Rectal smooth muscle tissue (tissue), 1 donor: ENCODE results near the gene ITPR2.
"Not testable (repeated sequence)": the region's sequence is repeated elsewhere in the genome, so short reads cannot be mapped to it uniquely, and the experiment has no call there.

Experiments
- H3K27ac ChIP-seq: one replicate; pipeline ENCODE4 v1.7.0; 2013; ENCODE audit warnings: low read depth, low read length, inconsistent platforms
- H3K27me3 ChIP-seq: one replicate; pipeline ENCODE4 v1.7.0; 2013; ENCODE audit warnings: low read length; ENCODE audit not compliant: control insufficient read depth, insufficient read depth
- H3K36me3 ChIP-seq: one replicate; pipeline ENCODE4 v1.7.0; 2013; ENCODE audit warnings: low read length; ENCODE audit not compliant: control insufficient read depth, insufficient read depth
- H3K4me1 ChIP-seq: one replicate; pipeline ENCODE4 v1.7.0; 2013; ENCODE audit warnings: low read length; ENCODE audit not compliant: control insufficient read depth, insufficient read depth
- H3K4me3 ChIP-seq: one replicate; pipeline ENCODE4 v1.7.0; 2013; ENCODE audit warnings: low read length
- H3K9ac ChIP-seq: one replicate; pipeline ENCODE4 v1.7.0; 2013; ENCODE audit warnings: low read length

ITPR2 gene

GRCh38 chr12:26863515-26863914, 30.5 kb upstream of the ITPR2 start:
- no peaks in the 10 kb centered on the region for H3K36me3 ChIP-seq
- H3K9ac ChIP-seq = no peak overlapping the region
- H3K4me1 ChIP-seq = no peaks in the 10 kb centered on the region
- H3K27ac ChIP-seq = no peak overlapping the region
- H3K4me3 ChIP-seq = no peak overlapping the region
- H3K27me3 ChIP-seq = no peaks in the 10 kb centered on the region

GRCh38 chr12:26862787-26863186, 29.8 kb upstream of the ITPR2 start:
- not testable (repeated sequence) for H3K36me3 ChIP-seq, H3K27me3 ChIP-seq, H3K9ac ChIP-seq, H3K27ac ChIP-seq, H3K4me3 ChIP-seq, H3K4me1 ChIP-seq

- H3K9ac ChIP-seq = no peak overlapping the region
- H3K36me3 ChIP-seq = no peaks in the 10 kb centered on the region
- no peak overlapping the region for H3K4me3 ChIP-seq
- H3K4me1 ChIP-seq = no peaks in the 10 kb centered on the region
- no peaks in the 10 kb centered on the region for H3K27me3 ChIP-seq
- no peak overlapping the region for H3K27ac ChIP-seq
These were observed 28.7 kb upstream of the ITPR2 start for GRCh38 chr12:26861690-26862089.

- H3K4me1 ChIP-seq = no peaks in the 10 kb centered on the region
- no peak overlapping the region for H3K27ac ChIP-seq
- no peak overlapping the region for H3K9ac ChIP-seq
- H3K27me3 ChIP-seq = no peaks in the 10 kb centered on the region
- no peaks in the 10 kb centered on the region for H3K36me3 ChIP-seq
- no peak overlapping the region for H3K4me3 ChIP-seq
These were observed 24.6 kb upstream of the ITPR2 start for GRCh38 chr12:26857465-26858176.

- no peaks in the 10 kb centered on the region for H3K36me3 ChIP-seq
- H3K4me1 ChIP-seq = no peaks in the 10 kb centered on the region
- no peak overlapping the region for H3K27ac ChIP-seq
- no peak overlapping the region for H3K4me3 ChIP-seq
- H3K27me3 ChIP-seq = no peaks in the 10 kb centered on the region
- H3K9ac ChIP-seq = no peak overlapping the region
These were observed 22.3 kb upstream of the ITPR2 start for GRCh38 chr12:26855337-26855736.

- no peaks in the 10 kb centered on the region for H3K36me3 ChIP-seq
- no peak overlapping the region for H3K27ac ChIP-seq
- H3K9ac ChIP-seq = no peak overlapping the region
- H3K4me3 ChIP-seq = no peak overlapping the region
- no peaks in the 10 kb centered on the region for H3K27me3 ChIP-seq
- no peaks in the 10 kb centered on the region for H3K4me1 ChIP-seq
These were observed 21.0 kb upstream of the ITPR2 start for GRCh38 chr12:26854031-26854390.

- no peaks in the 10 kb centered on the region for H3K4me1 ChIP-seq
- no peak overlapping the region for H3K9ac ChIP-seq
- H3K4me3 ChIP-seq = no peak overlapping the region
- no peaks in the 10 kb centered on the region for H3K27me3 ChIP-seq
- H3K27ac ChIP-seq = no peak overlapping the region
- H3K36me3 ChIP-seq = no peaks in the 10 kb centered on the region
These were observed 20.5 kb upstream of the ITPR2 start for GRCh38 chr12:26853303-26854030.

- Histone ChIP-seq H3K27ac (no peak overlapping the region), H3K27me3 (no peaks in the 10 kb centered on the region), H3K4me1 (no peaks in the 10 kb centered on the region), H3K4me3 (no peak overlapping the region), H3K36me3 (no peaks in the 10 kb centered on the region), H3K9ac (no peak overlapping the region)
These were observed 18.2 kb upstream of the ITPR2 start for GRCh38 chr12:26851031-26851809.

GRCh38 chr12:26848156-26848825, 15.3 kb upstream of the ITPR2 start:
- H3K27ac ChIP-seq = no peak overlapping the region
- H3K36me3 ChIP-seq = no peaks in the 10 kb centered on the region
- H3K4me3 ChIP-seq = no peak overlapping the region
- no peaks in the 10 kb centered on the region for H3K4me1 ChIP-seq
- H3K9ac ChIP-seq = no peak overlapping the region
- no peaks in the 10 kb centered on the region for H3K27me3 ChIP-seq

- Histone ChIP-seq H3K9ac (no peak overlapping the region), H3K4me1 (no peaks in the 10 kb centered on the region), H3K27ac (no peak overlapping the region), H3K4me3 (no peak overlapping the region), H3K27me3 (no peaks in the 10 kb centered on the region), H3K36me3 (no peaks in the 10 kb centered on the region)
These were observed 14.4 kb upstream of the ITPR2 start for GRCh38 chr12:26847431-26847830.

- Histone ChIP-seq H3K27ac (no peak overlapping the region), H3K27me3 (no peaks in the 10 kb centered on the region), H3K4me1 (no peaks in the 10 kb centered on the region), H3K36me3 (no peaks in the 10 kb centered on the region), H3K9ac (no peak overlapping the region), H3K4me3 (no peak overlapping the region)
These were observed 13.4 kb upstream of the ITPR2 start for GRCh38 chr12:26846416-26846815.

- no peaks in the 10 kb centered on the region for H3K4me1 ChIP-seq
- no peaks in the 10 kb centered on the region for H3K27me3 ChIP-seq
- H3K4me3 ChIP-seq = no peak overlapping the region
- H3K36me3 ChIP-seq = no peaks in the 10 kb centered on the region
- no peak overlapping the region for H3K9ac ChIP-seq
- H3K27ac ChIP-seq = no peak overlapping the region
These were observed 13.0 kb upstream of the ITPR2 start for GRCh38 chr12:26845984-26846383.
